NCI-H460 (cell line): ENCODE results near the gene SMIM13. TPM values are rescaled to one million over a fixed set of nuclear protein-coding genes. Genes with fewer than 3 reads are reported as not detected.

ENCODE experiments used
- DNase-seq: peaks from one replicate; pipeline ENCODE4 v3.0.0-alpha.2; 2016; ENCODE audit warnings: low read depth; ENCODE audit errors: extremely low read depth
- total RNA-seq: library from RNA; depleted of rRNA; stranded (reverse); fragments of >200 nt; shearing (Covaris generic); gene quantifications from 2 replicates; pipeline ENCODE4 v1.2.3, GENCODE V29; 2014

Gene SMIM13
- total RNA-seq, 1 experiment from 2014 or later = 38.9 TPM

DNA sequence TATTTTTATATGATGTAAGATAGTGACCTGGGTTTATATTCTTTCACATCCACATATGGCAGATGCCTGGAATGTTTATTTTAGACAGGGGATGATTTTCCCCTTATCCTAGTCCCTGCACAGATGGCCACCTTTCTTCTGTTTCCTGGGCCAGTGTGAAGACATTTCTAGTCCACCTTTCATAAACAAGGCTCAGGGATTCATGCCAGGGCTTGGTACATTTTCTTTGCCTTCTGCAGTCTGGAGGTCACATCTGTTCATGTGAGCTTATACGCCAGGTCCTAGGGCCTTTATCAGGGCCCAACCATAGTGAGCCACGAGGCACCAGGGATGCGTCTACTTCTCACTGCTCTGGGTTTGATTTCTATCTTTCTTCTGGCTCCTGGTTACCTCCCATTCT is 55.9 kb downstream of the SMIM13 start:
- DNase-seq = no peak

DNA sequence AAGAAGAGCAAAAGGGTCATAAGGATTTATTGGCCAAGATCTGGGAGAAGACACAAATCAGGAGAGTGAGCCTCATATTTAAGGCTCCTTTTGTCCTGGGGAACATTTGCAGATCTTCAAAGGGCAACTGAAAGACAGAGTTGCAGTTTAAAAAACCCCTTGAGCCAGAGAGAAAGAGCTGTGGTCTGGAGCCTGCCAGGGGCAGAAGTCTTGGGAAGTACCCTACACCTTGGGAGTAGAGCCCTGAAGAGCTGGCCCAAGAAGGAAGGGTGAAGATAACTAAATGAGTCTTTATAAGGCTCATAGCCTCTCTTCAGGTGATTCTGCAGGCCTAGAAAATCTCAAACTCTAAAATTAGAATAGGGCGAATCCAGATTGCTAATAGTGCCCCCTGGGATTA is 57.9 kb downstream of the SMIM13 start:
- no peak for DNase-seq

DNA sequence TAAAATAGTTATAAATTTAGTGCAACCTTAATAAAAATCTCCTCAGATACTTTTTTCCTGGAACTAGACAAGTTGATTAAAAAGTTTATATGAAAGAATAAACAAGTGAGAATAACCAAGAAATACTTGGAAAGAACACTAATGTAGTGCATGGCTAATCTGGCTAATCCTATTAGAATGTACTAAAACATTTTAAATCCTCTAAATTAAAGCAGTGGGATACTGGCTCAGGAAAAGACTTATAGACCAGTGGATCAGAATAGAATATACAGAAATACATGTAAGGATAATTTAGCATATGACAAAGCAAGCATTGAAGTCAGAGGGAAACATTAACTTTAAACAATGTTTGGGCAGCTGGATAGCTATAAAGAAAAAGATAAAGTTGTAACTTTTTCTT is 58.9 kb downstream of the SMIM13 start:
- DNase-seq = no peak

DNA sequence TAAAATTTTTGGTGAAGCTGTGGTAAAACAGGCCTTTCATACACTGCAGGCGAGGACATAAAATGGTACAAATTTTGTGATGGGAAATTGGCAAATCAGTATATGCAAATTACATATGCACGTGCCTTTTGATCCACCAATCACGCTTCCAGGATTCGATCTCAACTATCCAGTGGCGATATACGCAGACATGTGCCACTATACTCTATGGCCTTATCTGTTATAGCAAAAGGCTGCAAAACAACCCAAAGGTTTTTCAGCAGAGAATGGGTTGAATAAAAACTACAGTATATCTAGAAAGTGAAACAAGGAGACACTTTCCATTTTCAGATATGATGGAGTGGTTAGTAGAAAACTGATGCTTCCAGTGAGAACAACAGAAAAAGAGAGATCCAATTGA is 59.8 kb downstream of the SMIM13 start:
- DNase-seq = no peak

DNA sequence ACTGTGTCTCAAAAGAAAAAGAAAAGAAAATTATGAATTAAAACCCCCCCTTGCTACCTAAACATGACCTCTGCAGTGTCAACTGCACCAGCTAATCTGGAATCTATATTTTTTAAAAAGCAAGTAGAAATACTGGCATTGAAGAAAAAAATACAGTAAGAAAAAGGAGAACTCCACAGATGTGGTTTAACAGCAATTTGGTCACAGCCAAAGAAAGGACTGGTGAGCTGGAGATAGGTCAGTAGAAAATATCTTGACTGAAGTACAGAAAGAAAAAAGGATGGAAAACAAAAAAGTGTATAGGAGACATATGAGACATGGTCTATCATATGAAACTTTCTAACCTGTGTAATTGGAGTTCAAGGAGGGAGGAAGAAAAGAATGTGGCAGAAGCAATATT is 62.0 kb downstream of the SMIM13 start:
- no peak for DNase-seq

DNA sequence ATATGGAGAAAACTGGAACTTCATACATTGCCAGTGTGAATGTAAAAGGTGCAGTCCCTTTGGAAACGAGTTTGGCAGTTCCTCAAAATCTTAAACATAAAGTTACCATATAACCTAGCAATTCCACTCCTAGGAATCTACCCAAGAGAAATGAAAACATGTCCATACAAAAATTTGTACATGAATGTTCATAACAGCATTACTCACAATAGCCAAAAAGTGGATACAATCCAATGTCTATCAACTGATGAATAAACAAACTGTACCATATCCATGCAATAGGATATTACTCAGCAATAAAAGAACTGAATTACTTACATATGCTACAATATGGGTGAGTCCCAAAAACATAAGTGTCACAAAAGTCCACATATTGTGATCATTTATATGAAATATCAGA is 66.6 kb downstream of the SMIM13 start:
- no peak for DNase-seq

DNA sequence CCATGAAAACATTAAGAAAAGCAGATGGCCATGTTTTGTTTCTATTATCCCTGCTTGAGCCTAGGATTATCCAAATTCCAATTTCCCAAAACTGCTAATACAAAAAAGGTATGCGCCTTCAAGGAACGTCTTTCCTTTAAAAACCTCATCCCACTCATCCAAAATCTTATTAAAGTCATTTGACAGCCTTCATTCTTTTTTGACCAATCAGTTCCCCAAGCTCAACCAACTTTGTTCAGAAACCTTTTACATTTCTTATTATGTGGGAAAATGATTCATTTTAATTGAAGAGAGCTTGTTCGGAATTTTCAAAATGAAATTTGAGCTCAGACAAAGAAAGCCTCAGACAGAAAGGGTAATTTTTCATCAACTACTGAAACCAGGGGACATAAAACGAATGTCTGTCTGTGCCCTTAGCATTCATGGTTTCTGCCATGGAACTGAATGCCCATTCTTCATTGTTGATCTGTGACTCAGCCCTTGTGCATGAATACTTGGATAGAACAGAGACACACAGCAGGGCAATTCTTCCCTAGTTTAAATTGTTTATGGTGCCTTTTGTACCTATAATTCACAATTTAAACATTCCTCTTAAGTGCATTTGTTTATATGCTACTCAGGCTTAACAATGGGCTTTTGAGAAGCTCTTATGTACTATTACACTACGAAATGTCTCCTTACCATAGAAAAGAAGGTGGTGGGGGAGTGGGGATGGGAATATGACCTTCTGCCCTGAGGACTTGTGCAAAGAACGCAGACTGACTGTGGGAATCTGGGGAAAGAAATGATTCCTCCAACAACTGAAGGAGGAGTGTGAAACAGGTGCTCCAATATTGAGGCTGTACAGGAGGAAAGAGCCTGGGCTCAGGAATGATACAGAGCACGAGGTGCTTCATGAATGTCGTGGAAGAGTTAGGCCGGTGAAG is 67.7 kb downstream of the SMIM13 start:
- no peak for DNase-seq

DNA sequence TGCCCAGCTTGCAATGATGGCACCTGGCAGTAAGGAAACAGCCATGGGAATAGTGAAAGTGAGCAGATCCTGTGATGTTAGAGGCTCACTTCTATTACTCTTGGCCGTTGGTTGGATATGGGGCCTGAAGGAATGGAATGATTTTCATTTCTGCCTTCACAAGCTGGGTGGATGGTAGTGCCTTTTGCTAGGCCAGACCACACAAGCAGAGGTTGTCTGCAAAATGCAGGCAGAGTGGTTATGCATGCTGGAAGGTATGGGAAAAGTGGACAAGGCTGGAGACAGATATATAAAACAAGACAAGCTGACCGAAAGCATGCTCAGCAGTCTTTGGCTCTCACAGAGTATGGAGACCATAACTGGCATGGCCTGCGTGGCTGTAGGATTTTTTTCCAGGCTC is 68.6 kb downstream of the SMIM13 start:
- no peak for DNase-seq

DNA sequence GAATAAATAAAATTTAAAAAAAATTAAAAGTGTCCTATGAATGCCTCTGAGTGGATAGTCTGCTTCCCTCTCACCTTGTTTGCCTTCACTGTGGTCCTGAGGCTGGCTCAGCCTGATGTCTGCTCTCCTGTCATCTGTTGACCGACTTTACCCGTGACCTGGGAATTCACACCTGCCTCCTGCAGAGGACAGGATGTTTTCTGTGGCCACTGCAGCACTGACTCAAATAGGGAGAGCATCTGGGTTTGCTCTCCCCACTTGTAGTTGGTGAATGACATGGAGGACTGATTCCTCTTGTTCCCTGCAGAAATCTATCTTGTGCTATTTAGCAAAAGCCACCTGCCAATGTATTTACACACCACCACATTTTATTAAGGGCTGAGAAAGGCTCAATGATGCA is 70.3 kb downstream of the SMIM13 start:
- no peak for DNase-seq

DNA sequence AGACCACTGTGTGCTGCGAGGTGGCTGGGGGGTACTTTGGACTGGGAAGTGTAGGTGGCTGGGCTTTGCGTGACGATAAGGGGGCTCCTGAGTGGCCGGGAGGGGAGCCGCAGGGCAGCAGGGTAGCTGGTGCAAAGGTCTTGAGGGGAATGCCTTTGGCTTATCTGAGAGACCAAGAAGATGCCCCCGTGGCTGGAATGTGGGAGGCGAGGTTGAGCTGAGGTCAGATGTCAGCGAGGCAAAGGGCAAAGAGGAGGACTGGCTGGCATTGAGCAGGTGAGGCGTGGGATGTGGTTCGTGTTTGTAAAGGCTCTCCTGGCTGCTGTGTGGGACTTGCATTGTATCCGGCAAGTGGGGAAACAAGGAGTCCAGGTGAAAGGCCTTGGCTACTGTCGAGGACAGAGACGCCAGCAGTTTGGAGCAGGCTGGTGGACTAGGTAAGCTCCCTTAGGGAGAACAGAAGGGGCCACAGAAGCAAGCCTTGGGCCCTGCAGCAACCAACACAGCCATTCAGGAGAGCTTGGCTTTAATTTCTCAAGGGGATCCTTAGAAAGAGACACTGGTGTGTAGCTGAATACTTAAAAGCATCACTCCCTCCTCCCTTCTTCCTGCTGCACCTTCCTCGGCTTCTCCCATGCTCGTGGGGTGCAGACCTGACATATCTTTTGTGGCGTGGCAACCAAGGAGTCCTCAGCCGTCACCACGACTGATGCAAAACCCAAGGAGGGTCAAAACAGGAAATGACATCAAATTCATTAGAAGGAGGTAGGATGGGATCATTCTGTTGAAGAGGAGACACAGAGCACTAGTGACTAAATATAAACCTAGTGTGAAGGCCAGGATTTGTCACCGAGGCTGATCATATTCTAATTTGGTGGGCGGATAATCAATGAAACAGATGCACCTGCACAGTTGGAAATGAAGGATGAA is 71.3 kb downstream of the SMIM13 start:
- DNase-seq = no peak

DNA sequence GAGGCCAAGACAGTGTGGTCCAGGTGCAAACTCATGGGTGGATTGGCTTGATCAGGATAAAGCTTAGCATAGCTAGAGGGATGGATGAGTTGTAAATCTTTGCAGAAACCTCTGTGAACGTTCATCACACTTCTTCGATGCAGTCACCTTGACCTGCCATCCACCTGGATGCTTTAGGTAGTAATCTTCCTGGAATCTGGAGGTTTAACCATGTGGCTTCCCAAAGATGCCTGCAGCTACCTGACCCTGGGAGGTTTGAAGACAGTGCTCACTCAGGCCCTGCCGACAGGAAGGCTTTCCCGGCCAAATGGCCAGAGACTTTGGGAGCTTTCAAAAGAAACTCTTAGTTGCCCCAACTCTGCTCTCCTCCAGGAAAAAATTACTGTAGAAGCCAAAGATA is 73.3 kb downstream of the SMIM13 start:
- DNase-seq = no peak

DNA sequence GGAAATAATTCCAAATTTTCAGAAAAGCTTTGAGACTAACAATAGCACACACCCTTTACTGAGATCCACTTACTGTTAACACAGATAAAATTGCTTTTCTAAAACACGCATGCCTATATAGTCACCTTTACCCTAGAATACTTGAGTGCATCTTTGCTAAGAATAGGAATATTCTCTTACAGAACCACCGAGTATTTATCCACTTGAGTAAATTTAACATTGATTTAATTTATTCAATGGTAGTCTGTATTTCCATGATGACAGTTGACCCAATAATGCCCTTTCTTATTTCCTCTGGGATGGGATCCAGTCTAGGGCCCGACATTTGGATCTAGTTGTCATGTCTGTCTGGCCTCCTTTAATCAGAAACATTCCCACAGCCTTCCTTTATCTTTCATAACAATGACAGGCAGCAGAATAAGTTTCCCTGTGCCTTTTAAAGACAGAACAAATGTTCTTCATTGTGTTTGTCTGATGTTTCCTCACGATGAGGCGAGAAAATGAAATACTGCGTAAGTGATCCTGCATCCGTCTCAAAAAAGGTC is 74.5 kb downstream of the SMIM13 start:
- DNase-seq = no peak

DNA sequence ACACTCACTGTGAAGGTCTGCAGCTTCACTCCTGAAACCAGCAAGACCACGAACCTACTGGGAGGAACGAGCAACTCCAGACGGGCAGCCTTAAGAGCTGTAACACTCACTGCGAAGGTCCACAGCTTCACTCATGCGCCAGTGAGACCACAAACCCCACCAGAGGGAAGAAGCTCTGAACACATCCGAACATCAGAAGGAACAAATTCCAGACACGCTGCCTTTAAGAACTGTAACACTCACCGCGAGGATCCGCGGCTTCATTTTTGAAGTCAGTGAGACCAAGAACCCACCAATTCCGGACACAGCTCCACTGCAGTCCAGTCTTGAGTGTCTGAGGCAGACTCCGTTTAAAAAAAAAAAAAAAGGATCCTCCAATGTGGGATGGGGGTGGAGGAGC is 78.3 kb downstream of the SMIM13 start:
- no peak for DNase-seq

DNA sequence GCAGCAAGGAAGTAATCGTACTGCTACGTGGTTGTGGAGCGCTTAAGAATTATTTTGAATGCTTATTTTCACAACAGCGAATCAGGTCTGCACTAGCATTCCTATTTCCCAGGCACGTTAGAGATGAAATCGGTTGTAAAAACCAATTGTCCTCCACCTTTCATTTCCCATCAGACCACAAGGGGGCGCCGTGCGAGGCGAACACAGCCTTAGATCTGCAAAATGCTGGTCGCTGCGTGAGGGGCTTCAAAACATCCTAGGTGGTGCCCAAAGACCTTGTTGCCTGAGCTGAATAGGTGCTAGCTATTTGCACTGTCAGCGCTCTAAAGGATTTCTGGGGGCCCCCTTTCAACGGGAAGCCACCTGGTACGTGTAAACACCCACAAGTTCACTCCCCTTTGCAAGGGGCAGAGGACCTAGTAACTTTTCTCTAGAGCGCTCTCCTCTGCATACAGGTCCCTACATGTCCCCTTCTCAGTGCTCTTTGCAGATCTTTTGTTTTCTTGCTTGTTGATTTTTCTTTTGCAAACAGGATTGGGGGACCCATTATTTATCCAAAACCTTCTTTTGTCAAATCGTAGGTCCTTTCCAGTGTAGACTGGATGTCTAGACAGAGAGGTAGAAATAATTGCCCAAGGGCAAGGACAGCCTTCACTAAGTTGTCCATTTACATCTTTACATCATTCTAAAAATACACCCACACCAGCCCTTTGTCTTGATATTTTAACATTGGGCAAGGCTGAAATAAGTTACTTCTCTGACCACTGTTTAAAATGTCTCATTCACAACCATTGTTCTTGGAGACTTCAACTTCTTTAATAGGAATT is 79.1 kb downstream of the SMIM13 start:
- peak; percentile 34 for DNase-seq

DNA sequence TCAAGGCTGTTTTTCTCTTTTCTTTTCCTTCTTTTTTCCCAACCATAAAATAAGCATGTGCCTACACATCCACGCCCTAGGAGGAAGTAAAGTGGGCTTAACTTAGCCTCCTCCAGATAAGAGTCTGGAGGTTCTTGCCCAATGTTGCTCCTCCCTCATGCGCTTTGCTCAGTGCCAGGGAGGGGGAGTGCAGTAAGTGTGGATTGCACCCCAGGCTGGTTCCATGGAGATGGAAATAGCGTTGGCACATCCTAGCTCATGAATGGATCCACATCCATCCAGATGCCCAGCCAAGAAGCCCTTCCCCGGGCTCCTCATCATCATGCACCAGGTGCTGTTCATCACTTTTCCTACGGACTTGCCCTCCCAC is 80.6 kb downstream of the SMIM13 start:
- no peak for DNase-seq

DNA sequence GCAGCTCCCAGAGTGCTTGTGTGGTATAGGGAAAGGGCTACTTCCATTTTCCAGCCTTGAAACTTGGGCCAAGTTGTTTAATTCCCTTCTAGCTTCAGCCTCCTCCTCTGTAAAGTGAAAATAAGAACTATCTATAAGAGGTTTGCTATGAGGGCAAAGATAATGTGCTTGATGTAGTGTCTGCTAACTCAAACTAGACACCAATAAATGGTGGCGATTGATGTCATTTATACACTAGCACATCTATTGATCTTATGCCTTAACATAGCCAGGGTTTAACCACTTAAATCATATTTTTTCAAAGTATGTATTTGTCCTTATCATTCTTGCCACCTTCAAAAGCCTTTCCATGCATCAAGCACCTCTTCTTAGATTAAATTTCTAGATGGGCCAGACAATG is 83.6 kb downstream of the SMIM13 start:
- no peak for DNase-seq

DNA sequence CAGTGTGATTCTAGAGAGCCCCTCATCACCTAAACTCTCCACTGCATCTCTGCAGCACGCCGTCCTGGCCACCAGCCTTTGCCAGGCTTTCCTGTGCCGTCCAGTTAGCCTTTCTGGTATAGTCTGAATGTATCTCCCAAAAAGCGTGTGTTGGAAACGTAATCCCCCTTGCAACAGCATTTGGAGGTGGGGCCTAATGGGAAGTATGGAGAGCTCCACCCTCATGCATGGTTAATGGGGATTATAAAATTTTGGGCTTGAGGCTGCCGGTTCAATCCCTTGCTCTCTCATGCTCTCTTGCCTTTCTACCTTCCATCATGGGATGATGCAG is 85.4 kb downstream of the SMIM13 start:
- DNase-seq = no peak

DNA sequence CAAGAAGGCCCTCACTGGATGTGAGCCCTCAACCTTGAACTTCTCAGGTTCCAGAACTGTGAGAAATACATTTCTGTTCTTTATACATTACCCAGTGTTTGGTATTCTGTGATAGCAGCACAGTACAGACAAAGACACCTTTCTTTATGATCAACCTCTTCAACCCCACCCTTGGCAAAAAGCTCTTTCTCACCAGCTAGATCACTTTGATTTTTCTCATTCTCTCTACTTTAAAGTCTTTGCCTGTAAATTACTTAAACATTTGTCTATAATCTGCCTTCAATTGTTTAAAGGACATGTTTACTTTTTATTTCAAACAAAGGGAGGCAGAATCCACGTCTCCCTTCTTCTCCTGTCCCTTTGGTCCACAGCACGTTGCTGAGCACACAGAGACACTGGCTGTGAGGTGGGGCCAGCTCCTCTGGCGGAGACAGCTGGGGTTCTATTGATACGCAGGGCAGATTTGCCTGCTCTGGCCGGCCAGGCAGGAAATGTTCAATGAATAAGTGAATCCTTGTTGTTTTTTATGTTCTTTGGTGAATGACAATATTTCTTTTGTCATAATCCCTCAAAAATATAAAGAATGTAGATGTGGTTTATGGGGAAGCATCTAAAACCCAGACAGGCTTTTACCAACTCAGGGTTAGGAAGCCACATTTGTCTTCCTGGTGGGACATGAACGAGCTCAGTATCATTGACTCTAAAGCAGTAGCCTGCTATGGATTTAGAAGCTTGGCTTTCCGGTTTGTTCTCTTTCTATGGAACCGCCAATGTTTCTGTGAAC is 86.0 kb downstream of the SMIM13 start:
- DNase-seq = no peak

DNA sequence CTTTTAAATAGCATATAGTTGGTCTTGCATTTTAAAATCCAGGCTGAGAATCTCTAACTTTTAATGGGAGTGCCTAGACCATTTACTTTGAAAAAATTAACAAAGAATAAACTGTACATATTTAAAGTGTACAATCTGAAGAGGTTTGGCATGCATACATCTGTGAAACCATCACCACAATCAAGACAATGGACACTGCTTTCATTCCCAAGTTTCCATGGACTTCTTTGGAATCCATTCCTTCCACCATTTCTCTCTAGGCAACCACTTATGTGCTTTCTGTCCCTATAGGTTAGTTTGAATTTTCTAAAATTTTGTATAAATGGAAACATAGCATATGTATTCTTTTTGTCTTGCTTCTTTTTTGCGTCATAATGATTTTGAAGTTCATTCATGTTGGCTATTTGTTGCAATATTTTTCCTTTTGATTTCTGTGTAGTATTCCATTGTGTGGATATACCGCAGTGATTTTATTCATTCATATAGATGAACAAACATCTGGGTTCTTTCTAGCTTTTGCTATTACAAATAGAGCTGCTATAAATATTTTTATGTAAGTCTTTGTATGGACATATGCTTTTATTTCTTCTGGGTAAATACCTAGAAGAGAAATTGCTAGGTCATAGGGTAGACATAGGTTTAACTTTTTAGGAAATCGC is 88.0 kb downstream of the SMIM13 start:
- DNase-seq = no peak
